Measurements from ENCODE around the gene SMYD3.

The SMYD3 gene

DNA sequence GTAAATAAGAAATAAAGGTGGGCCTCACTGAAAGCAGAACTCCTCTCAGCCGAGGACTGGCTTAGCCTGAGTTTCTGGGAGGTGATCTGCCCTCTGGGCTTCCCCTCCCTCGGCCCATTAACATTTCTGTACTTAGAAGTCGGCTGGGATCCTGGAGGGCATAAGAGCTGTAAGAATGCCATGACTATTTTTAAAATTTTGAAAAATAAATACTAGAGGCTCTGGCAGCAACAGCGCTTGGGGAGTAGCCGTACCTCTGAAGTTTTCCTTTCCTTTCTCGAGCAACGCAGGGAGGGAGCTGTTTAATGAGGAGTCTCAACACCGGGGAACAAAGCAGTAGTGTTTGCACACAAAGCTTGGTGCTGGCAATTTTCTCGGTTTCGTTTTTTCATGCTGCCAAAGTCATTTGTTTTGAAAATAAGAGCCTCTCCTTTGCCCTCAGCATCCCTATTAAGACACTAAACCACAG lies 498.7 kb downstream of the SMYD3 start:
- peaks cover 4 to 6% of the 10 kb centered on the region in 2 donors for H3K4me1 ChIP-seq (ENCODE audit: control insufficient read depth in 2 of 2, insufficient read depth in 2 of 2, low read length in 2 of 2)
- H3K9me3 ChIP-seq (ENCODE audit: control insufficient read depth in 2 of 2, low read length in 2 of 2): no peaks in the 10 kb centered on the region
- no peak overlapping the region for H3K27ac ChIP-seq (ENCODE audit: low read depth in 2 of 2, low read length in 2 of 2)
- no peak overlapping the region for H3K4me3 ChIP-seq (ENCODE audit: low read length in 2 of 2)
- H3K36me3 ChIP-seq (ENCODE audit: control insufficient read depth in 2 of 2, insufficient read depth in 2 of 2, low read length in 2 of 2): no peaks in the 10 kb centered on the region
- no peak overlapping the region for H3K9ac ChIP-seq (ENCODE audit: low read depth in 1 of 2, low read length in 2 of 2)
- H3K27me3 ChIP-seq (ENCODE audit: control insufficient read depth in 2 of 2, insufficient read depth in 2 of 2, low read length in 2 of 2): no peaks in the 10 kb centered on the region

DNA sequence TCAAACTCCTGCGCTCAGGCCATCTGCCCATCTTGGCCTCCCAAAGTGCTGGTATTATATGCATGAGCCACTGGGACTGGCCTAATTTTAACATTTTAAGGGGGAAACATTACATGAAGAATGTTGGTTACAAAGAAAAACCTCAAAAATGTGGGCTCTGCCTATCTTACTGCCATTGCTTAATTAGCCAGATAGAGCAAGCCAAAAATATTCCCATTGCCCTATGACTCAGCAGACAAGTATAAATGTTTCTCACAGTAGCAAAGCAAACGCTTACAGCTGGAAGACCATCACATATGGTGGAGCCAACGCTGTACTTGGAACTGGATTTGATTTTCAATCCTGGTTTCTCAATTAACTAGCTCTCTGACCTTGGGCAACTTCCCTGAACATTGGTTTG lies 502.0 kb downstream of the SMYD3 start:
- no peaks in the 10 kb centered on the region for H3K27me3 ChIP-seq (ENCODE audit: control insufficient read depth in 2 of 2, insufficient read depth in 2 of 2, low read length in 2 of 2)
- H3K9me3 ChIP-seq (ENCODE audit: control insufficient read depth in 2 of 2, low read length in 2 of 2): no peaks in the 10 kb centered on the region
- H3K9ac ChIP-seq (ENCODE audit: low read depth in 1 of 2, low read length in 2 of 2): no peak overlapping the region
- no peaks in the 10 kb centered on the region for H3K36me3 ChIP-seq (ENCODE audit: control insufficient read depth in 2 of 2, insufficient read depth in 2 of 2, low read length in 2 of 2)
- H3K4me3 ChIP-seq (ENCODE audit: low read length in 2 of 2): no peak overlapping the region
- H3K27ac ChIP-seq (ENCODE audit: low read depth in 2 of 2, low read length in 2 of 2): no peak overlapping the region
- peaks cover 4 to 8% of the 10 kb centered on the region in 2 donors for H3K4me1 ChIP-seq (ENCODE audit: control insufficient read depth in 2 of 2, insufficient read depth in 2 of 2, low read length in 2 of 2)

GRCh38 chr1:246004301-246004700 lies 502.8 kb downstream of the SMYD3 start:
- no peak overlapping the region for H3K27ac ChIP-seq (ENCODE audit: low read depth in 2 of 2, low read length in 2 of 2)
- no peak overlapping the region for H3K4me3 ChIP-seq (ENCODE audit: low read length in 2 of 2)
- H3K9ac ChIP-seq (ENCODE audit: low read depth in 1 of 2, low read length in 2 of 2): no peak overlapping the region
- no peaks in the 10 kb centered on the region for H3K9me3 ChIP-seq (ENCODE audit: control insufficient read depth in 2 of 2, low read length in 2 of 2)
- no peaks in the 10 kb centered on the region for H3K36me3 ChIP-seq (ENCODE audit: control insufficient read depth in 2 of 2, insufficient read depth in 2 of 2, low read length in 2 of 2)
- no peaks in the 10 kb centered on the region for H3K27me3 ChIP-seq (ENCODE audit: control insufficient read depth in 2 of 2, insufficient read depth in 2 of 2, low read length in 2 of 2)
- H3K4me1 ChIP-seq (ENCODE audit: control insufficient read depth in 2 of 2, insufficient read depth in 2 of 2, low read length in 2 of 2): peaks cover 4 to 14% of the 10 kb centered on the region in 2 donors

DNA sequence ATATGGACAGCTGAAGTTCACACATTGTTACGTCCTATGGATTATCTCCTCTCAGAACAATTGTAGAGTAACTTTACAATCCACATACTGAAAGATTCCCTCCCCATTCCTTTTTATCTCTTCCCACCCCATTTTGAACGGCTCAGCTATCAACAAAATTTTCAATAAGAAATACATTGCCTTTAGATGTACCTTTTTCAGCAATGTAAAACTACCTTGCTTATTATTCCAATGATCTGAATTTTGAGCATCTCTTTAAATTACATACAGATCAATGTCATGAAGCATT lies 503.7 kb downstream of the SMYD3 start:
- Histone ChIP-seq H3K9ac (ENCODE audit: low read depth in 1 of 2, low read length in 2 of 2) (no peak overlapping the region), H3K36me3 (ENCODE audit: control insufficient read depth in 2 of 2, insufficient read depth in 2 of 2, low read length in 2 of 2) (no peaks in the 10 kb centered on the region)

GRCh38 chr1:246002725-246003441 lies 504.2 kb downstream of the SMYD3 start:
- H3K27ac ChIP-seq (ENCODE audit: low read depth in 2 of 2, low read length in 2 of 2): no peak overlapping the region
- no peaks in the 10 kb centered on the region for H3K36me3 ChIP-seq (ENCODE audit: control insufficient read depth in 2 of 2, insufficient read depth in 2 of 2, low read length in 2 of 2)
- H3K9ac ChIP-seq (ENCODE audit: low read depth in 1 of 2, low read length in 2 of 2): no peak overlapping the region
- no peaks in the 10 kb centered on the region for H3K9me3 ChIP-seq (ENCODE audit: control insufficient read depth in 2 of 2, low read length in 2 of 2)
- no peak overlapping the region for H3K4me3 ChIP-seq (ENCODE audit: low read length in 2 of 2)
- no peaks in the 10 kb centered on the region for H3K27me3 ChIP-seq (ENCODE audit: control insufficient read depth in 2 of 2, insufficient read depth in 2 of 2, low read length in 2 of 2)
- H3K4me1 ChIP-seq (ENCODE audit: control insufficient read depth in 2 of 2, insufficient read depth in 2 of 2, low read length in 2 of 2): peaks cover 4 to 14% of the 10 kb centered on the region in 2 donors

More for the DNA sequence above, 503.7 kb downstream of the SMYD3 start:
- Histone ChIP-seq H3K4me3 (ENCODE audit: low read length in 2 of 2) (no peak overlapping the region), H3K27me3 (ENCODE audit: control insufficient read depth in 2 of 2, insufficient read depth in 2 of 2, low read length in 2 of 2) (no peaks in the 10 kb centered on the region), H3K9me3 (ENCODE audit: control insufficient read depth in 2 of 2, low read length in 2 of 2) (no peaks in the 10 kb centered on the region), H3K27ac (ENCODE audit: low read depth in 2 of 2, low read length in 2 of 2) (no peak overlapping the region), H3K4me1 (ENCODE audit: control insufficient read depth in 2 of 2, insufficient read depth in 2 of 2, low read length in 2 of 2) (peaks cover 4 to 14% of the 10 kb centered on the region in 2 donors)

GRCh38 chr1:246001837-246002230 lies 505.2 kb downstream of the SMYD3 start:
- Histone ChIP-seq H3K36me3 (ENCODE audit: control insufficient read depth in 2 of 2, insufficient read depth in 2 of 2, low read length in 2 of 2) (no peaks in the 10 kb centered on the region), H3K9me3 (ENCODE audit: control insufficient read depth in 2 of 2, low read length in 2 of 2) (no peaks in the 10 kb centered on the region), H3K4me1 (ENCODE audit: control insufficient read depth in 2 of 2, insufficient read depth in 2 of 2, low read length in 2 of 2) (peaks cover 4 to 14% of the 10 kb centered on the region in 2 donors), H3K27ac (ENCODE audit: low read depth in 2 of 2, low read length in 2 of 2) (no peak overlapping the region), H3K4me3 (ENCODE audit: low read length in 2 of 2) (no peak overlapping the region), H3K27me3 (ENCODE audit: control insufficient read depth in 2 of 2, insufficient read depth in 2 of 2, low read length in 2 of 2) (no peaks in the 10 kb centered on the region), H3K9ac (ENCODE audit: low read depth in 1 of 2, low read length in 2 of 2) (no peak overlapping the region)

DNA sequence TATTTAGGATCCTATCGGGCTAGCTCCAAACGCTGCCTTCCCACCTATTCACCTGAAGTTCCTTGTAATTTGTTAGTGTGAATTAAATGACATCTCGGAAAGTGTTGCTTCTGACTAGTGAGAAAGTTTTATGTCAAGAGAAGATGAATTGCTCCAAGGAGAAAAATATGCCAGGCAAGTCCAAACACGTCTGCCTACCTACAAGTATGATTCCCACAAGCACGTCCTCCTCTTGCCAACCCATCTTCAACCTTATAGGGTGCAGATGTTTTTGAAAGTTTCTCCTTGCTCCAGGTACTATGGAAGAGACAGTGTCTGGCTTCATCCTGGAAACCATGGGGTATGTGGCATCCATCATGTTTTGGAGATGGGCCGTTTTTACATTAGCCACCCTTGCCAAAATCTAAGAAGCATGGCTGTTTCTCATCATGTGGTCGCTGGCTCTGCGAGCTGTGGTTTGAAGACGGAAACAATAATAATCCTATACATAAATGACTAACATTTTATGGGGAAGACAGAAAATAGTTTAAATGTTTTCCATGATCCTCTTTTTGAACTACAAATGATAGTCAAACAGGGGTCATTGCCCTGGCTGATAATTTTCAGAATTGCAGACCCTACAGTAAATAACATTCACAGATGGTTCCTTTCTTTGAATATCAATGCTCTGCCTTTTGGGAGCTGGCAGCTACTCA lies 505.8 kb downstream of the SMYD3 start:
- H3K4me3 ChIP-seq (ENCODE audit: low read length in 2 of 2): no peak overlapping the region
- H3K9ac ChIP-seq (ENCODE audit: low read depth in 1 of 2, low read length in 2 of 2): no peak overlapping the region
- no peaks in the 10 kb centered on the region for H3K36me3 ChIP-seq (ENCODE audit: control insufficient read depth in 2 of 2, insufficient read depth in 2 of 2, low read length in 2 of 2)
- peaks cover 4 to 14% of the 10 kb centered on the region in 2 donors for H3K4me1 ChIP-seq (ENCODE audit: control insufficient read depth in 2 of 2, insufficient read depth in 2 of 2, low read length in 2 of 2)
- H3K9me3 ChIP-seq (ENCODE audit: control insufficient read depth in 2 of 2, low read length in 2 of 2): no peaks in the 10 kb centered on the region
- no peak overlapping the region for H3K27ac ChIP-seq (ENCODE audit: low read depth in 2 of 2, low read length in 2 of 2)
- H3K27me3 ChIP-seq (ENCODE audit: control insufficient read depth in 2 of 2, insufficient read depth in 2 of 2, low read length in 2 of 2): no peaks in the 10 kb centered on the region

GRCh38 chr1:246000638-246001015 lies 506.5 kb downstream of the SMYD3 start:
- Histone ChIP-seq H3K36me3 (ENCODE audit: control insufficient read depth in 2 of 2, insufficient read depth in 2 of 2, low read length in 2 of 2) (no peaks in the 10 kb centered on the region), H3K9me3 (ENCODE audit: control insufficient read depth in 2 of 2, low read length in 2 of 2) (no peaks in the 10 kb centered on the region), H3K9ac (ENCODE audit: low read depth in 1 of 2, low read length in 2 of 2) (no peak overlapping the region), H3K4me1 (ENCODE audit: control insufficient read depth in 2 of 2, insufficient read depth in 2 of 2, low read length in 2 of 2) (peaks cover 4 to 14% of the 10 kb centered on the region in 2 donors), H3K27ac (ENCODE audit: low read depth in 2 of 2, low read length in 2 of 2) (no peak overlapping the region), H3K4me3 (ENCODE audit: low read length in 2 of 2) (no peak overlapping the region), H3K27me3 (ENCODE audit: control insufficient read depth in 2 of 2, insufficient read depth in 2 of 2, low read length in 2 of 2) (no peaks in the 10 kb centered on the region)

DNA sequence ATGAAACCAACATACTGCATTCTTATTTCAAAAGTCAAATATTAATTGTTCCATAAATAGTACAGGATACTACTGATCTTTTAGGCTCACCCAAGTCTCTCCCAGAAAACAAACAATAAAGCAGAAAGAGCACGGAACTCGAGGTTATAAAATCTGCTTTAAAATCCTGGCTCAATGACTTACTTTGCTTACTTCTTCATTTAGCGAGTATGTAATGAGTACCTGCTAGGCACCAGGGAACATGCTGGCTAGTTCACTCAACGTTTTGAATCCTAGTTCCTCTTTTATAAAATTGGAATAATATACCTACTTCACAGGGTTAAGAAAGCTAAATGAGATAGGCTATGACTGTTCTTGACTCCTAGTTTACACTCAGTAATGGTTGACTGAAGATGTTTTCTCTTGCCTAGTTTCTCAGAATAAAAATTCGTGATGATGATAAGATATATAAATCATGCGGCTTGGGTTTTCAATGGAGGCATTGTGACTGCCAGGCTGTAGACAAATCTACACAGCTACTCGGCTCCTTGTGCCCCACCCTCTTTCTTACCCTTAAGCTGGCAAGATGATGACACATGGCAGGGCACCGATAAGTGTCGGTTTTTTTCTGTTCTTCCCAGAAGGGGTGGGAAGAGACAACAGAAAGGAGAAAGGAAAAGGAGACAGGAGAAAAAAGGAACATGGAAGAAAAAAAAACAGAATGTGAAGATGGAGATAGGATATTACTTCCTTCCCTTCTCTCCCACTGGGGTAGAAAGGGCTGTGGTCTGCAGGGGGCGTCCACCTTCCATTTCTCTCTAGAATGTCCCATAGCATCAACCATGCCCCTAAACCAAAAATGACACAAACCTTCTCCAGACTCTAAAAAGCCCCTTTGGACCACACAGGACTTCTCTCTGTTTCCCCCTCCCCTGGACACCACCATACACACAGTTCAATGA lies 507.1 kb downstream of the SMYD3 start:
- no peaks in the 10 kb centered on the region for H3K36me3 ChIP-seq (ENCODE audit: control insufficient read depth in 2 of 2, insufficient read depth in 2 of 2, low read length in 2 of 2)
- peaks cover 4 to 14% of the 10 kb centered on the region in 2 donors for H3K4me1 ChIP-seq (ENCODE audit: control insufficient read depth in 2 of 2, insufficient read depth in 2 of 2, low read length in 2 of 2)
- peak overlapping the region in 1 of 2 donors; percentile 2 for H3K4me3 ChIP-seq (ENCODE audit: low read length in 2 of 2)
- H3K27me3 ChIP-seq (ENCODE audit: control insufficient read depth in 2 of 2, insufficient read depth in 2 of 2, low read length in 2 of 2): no peaks in the 10 kb centered on the region
- no peaks in the 10 kb centered on the region for H3K9me3 ChIP-seq (ENCODE audit: control insufficient read depth in 2 of 2, low read length in 2 of 2)
- H3K9ac ChIP-seq (ENCODE audit: low read depth in 1 of 2, low read length in 2 of 2): no peak overlapping the region
- no peak overlapping the region for H3K27ac ChIP-seq (ENCODE audit: low read depth in 2 of 2, low read length in 2 of 2)

Measured in mucosa of rectum (tissue), 2 donors.